ENCODE data around the gene TCF4. TPM values are rescaled to one million over a fixed set of nuclear protein-coding genes. Genes with fewer than 3 reads are reported as not detected.

Gene TCF4
- total and polyA plus RNA-seq, 2 donors (not counting 3 experiments of a cell fraction or from before 2014, with no cell fraction given) = 183 to 390 TPM

GRCh38 chr18:55227771-55228170 lies 360.2 kb downstream of the TCF4 start:
- H3K4me1 ChIP-seq (ENCODE audit: control insufficient read depth, extremely low read depth, insufficient read depth, low read length) = no peaks in the 10 kb centered on the region
- no peak for TF ChIP-seq MYC (IDR thresholded peaks at IDR 0.05; ENCODE audit: low read depth, low read length)
- no peak for TF ChIP-seq EZH2 (IDR thresholded peaks at IDR 0.05; ENCODE audit: borderline replicate concordance, low read depth, low read length, severe bottlenecking)
- TF ChIP-seq MAX (IDR thresholded peaks at IDR 0.05; ENCODE audit: insufficient read depth, insufficient read length) = no peak
- TF ChIP-seq POLR2A (IDR thresholded peaks at IDR 0.05; ENCODE audit: low read depth, low read length) = no peak
- TF ChIP-seq JUN (IDR thresholded peaks at IDR 0.05; ENCODE audit: borderline replicate concordance, insufficient read depth, insufficient read length, low read depth) = no peak
- no peak for TF ChIP-seq POLR2AphosphoS5 (IDR thresholded peaks at IDR 0.05; ENCODE audit: insufficient read depth, low read depth, low read length)
- no peak for TF ChIP-seq GATA2 (IDR thresholded peaks at IDR 0.05; ENCODE audit: insufficient read depth, insufficient read length, low read depth, low read length)
- TF ChIP-seq CTCF (IDR thresholded peaks at IDR 0.05; ENCODE audit: extremely low read depth in 1 of 2, insufficient read depth in 1 of 2, low read depth in 1 of 2, low read length in 2 of 2) = no peak
- no peak for TF ChIP-seq FOS (IDR thresholded peaks at IDR 0.05; ENCODE audit: borderline replicate concordance, insufficient read depth, low read length)
- intact Hi-C loops (cut with micrococcal nuclease) = loop anchor here (2.0 kb wide), 1 partner anchor 549 kb away; no protein-coding TSS in a partner anchor
- no peaks in the 10 kb centered on the region for H4K20me1 ChIP-seq (replicated peaks; ENCODE audit: control insufficient read depth, extremely low read depth, insufficient read depth, low read length)
- no peak overlapping the region for H3K4me2 ChIP-seq (ENCODE audit: insufficient read depth, low read length)
- DNase-seq (ENCODE audit: low read depth, low spot score) = no peak
- no TSS peak for BruUV-seq (replicated peaks)
- no peaks in the 10 kb centered on the region for H3K9me3 ChIP-seq (replicated peaks; ENCODE audit: control insufficient read depth, insufficient read depth, low read length)
- H3K9ac ChIP-seq (replicated peaks; ENCODE audit: extremely low read depth, insufficient read depth, low read length) = no peak overlapping the region
- H3K27me3 ChIP-seq (ENCODE audit: control insufficient read depth in 2 of 2, insufficient read depth in 2 of 2, low read length in 2 of 2) = no peaks in the 10 kb centered on the region
- dilution Hi-C loops (cut with MboI; ENCODE audit: extremely low pct_ligation_motif_present, low sequenced_read_pairs) = no loop called here
- H3K27ac ChIP-seq (ENCODE audit: insufficient read depth, low read depth, low read length) = no peak overlapping the region
- H2AFZ ChIP-seq (ENCODE audit: low read depth, low read length) = no peak overlapping the region
- CTCF ChIA-PET = no interaction called here
- POLR2A ChIA-PET = no interaction called here
- FAIRE-seq = no peak
- H3K9me1 ChIP-seq (replicated peaks; ENCODE audit: control insufficient read depth, extremely low read depth, insufficient read depth, low read length) = no peaks in the 10 kb centered on the region
- H3K4me3 ChIP-seq (replicated peaks in 1 of 3; ENCODE audit: insufficient read depth in 1 of 3, low read depth in 1 of 3, low read length in 3 of 3) = no peak overlapping the region
- peaks cover 29% of the 10 kb centered on the region in 2 experiments for H3K36me3 ChIP-seq (ENCODE audit: control insufficient read depth in 2 of 2, extremely low read depth in 1 of 2, insufficient read depth in 2 of 2, low read length in 2 of 2)
- no peaks in the 10 kb centered on the region for H3K79me2 ChIP-seq (ENCODE audit: control insufficient read depth, insufficient read depth, low read length)
